BE2C (cell line): ENCODE measurements around the gene UBE3B.
A peak's percentile ranks its signal among the peaks of the same experiment; 100 is the strongest.

Source experiments
- DNase-seq: peaks from one replicate; pipeline ENCODE4 v3.0.0-alpha.2; 2020
- H3K27me3 ChIP-seq: fragments of 250-450 bp; sonication (Bioruptor Pico); 2 replicates; pipeline ENCODE4 v1.5.1; 2020; ENCODE audit warnings: mild to moderate bottlenecking
- H3K36me3 ChIP-seq: fragments of 250-450 bp; sonication (Bioruptor Pico); 2 replicates; pipeline ENCODE4 v1.5.1; 2020; ENCODE audit warnings: mild to moderate bottlenecking
- H3K4me1 ChIP-seq: fragments of 250-450 bp; sonication (Bioruptor Pico); 2 replicates; pipeline ENCODE4 v1.5.1; 2020
- H3K4me3 ChIP-seq: 2 replicates; pipeline ENCODE4 v1.5.1; 2011; ENCODE audit warnings: low read depth, low read length
- H3K9me3 ChIP-seq: fragments of 250-450 bp; sonication (Bioruptor Pico); 2 replicates; pipeline ENCODE4 v1.5.1; 2020
- CTCF ChIP-seq: IDR thresholded peaks from 2 replicates; pipeline ENCODE4 v1.5.1; 2012; ENCODE audit warnings: mild to moderate bottlenecking, low read depth, low read length

The UBE3B gene

GRCh38 chr12:109501299-109501698, 23.9 kb downstream of the UBE3B start:
- H3K36me3 ChIP-seq, result peaks cover 10% of the 10 kb centered on the region
- no peak for DNase-seq
- no peak for TF ChIP-seq CTCF
- no peak overlapping the region for H3K4me3 ChIP-seq
- no peaks in the 10 kb centered on the region for H3K9me3 ChIP-seq
- no peaks in the 10 kb centered on the region for H3K27me3 ChIP-seq
- peaks cover 8% of the 10 kb centered on the region for H3K4me1 ChIP-seq

- Histone ChIP-seq H3K27me3 (no peaks in the 10 kb centered on the region), H3K4me3 (no peak overlapping the region), H3K4me1 (peaks cover 8% of the 10 kb centered on the region), H3K36me3 (peaks cover 10% of the 10 kb centered on the region), H3K9me3 (no peaks in the 10 kb centered on the region)
- TF ChIP-seq CTCF, result no peak
- DNase-seq, result no peak
These were observed 24.9 kb downstream of the UBE3B start for GRCh38 chr12:109502332-109502731.

GRCh38 chr12:109503611-109504010, 26.2 kb downstream of the UBE3B start:
- Histone ChIP-seq H3K4me1 (peaks cover 8% of the 10 kb centered on the region), H3K4me3 (no peak overlapping the region), H3K27me3 (no peaks in the 10 kb centered on the region), H3K9me3 (no peaks in the 10 kb centered on the region), H3K36me3 (peaks cover 10% of the 10 kb centered on the region)
- DNase-seq, result no peak
- no peak for TF ChIP-seq CTCF

- no peaks in the 10 kb centered on the region for H3K9me3 ChIP-seq
- H3K4me1 ChIP-seq, result peaks cover 8% of the 10 kb centered on the region
- no peak overlapping the region for H3K4me3 ChIP-seq
- peaks cover 10% of the 10 kb centered on the region for H3K36me3 ChIP-seq
- DNase-seq, result peak; percentile 37
- no peak for TF ChIP-seq CTCF
- no peaks in the 10 kb centered on the region for H3K27me3 ChIP-seq
These were observed 26.6 kb downstream of the UBE3B start for GRCh38 chr12:109504068-109504467.

- Histone ChIP-seq H3K27me3 (no peaks in the 10 kb centered on the region), H3K9me3 (no peaks in the 10 kb centered on the region), H3K36me3 (peaks cover 16% of the 10 kb centered on the region), H3K4me1 (peaks cover 3% of the 10 kb centered on the region), H3K4me3 (no peak overlapping the region)
- no peak for DNase-seq
- no peak for TF ChIP-seq CTCF
These were observed 32.8 kb downstream of the UBE3B start for GRCh38 chr12:109510196-109510595.

- H3K36me3 ChIP-seq, result peaks cover 12% of the 10 kb centered on the region
These were observed 35.2 kb downstream of the UBE3B start for GRCh38 chr12:109512608-109513007.

More at GRCh38 chr12:109512608-109513007, 35.2 kb downstream of the UBE3B start:
- no peak for TF ChIP-seq CTCF
- H3K4me3 ChIP-seq, result no peak overlapping the region
- no peaks in the 10 kb centered on the region for H3K27me3 ChIP-seq
- peaks cover 3% of the 10 kb centered on the region for H3K4me1 ChIP-seq
- DNase-seq, result no peak
- H3K9me3 ChIP-seq, result no peaks in the 10 kb centered on the region
